CD4-positive, alpha-beta T cell treated with Interleukin-4 for 1 hour (primary cell): ENCODE results near the gene KLF7.

Experiments
- DNase-seq, 2 donors: peaks; one replicate each; pipeline ENCODE4 v3.0.0-alpha.2; 2020 to 2022

The KLF7 gene

DNA sequence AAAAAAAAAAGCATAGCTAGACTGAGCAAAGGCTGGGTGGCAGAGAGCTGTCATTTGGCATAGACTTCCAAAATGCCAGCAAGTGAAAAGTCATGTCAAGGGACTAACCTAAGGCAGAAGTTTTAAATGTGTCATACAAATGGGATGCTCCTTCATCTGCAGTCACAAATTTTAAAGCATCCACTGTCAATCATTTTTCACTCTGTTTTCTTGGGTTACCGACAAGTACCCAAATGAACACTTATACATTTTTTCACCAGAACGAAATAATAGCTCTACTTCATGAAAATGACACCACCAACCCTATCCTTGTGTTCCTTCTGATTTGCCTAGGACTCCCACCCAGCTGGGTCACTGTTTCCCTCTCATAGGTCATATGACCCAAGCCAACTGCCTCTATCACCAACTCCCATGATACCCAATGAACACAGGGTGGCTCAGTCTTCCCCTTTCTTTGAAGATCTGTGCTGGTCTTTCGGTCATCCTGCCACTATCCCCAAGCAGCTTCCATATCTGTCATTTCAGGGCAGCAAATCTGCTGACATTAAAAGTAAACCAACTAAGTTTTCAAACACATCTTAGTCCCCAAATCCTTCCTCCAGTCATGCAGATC is 21.5 kb downstream of the KLF7 start:
- no peak for DNase-seq

- DNase-seq = peak; percentile 76 to 77
These were observed 22.3 kb downstream of the KLF7 start for GRCh38 chr2:207143215-207144172.

DNA sequence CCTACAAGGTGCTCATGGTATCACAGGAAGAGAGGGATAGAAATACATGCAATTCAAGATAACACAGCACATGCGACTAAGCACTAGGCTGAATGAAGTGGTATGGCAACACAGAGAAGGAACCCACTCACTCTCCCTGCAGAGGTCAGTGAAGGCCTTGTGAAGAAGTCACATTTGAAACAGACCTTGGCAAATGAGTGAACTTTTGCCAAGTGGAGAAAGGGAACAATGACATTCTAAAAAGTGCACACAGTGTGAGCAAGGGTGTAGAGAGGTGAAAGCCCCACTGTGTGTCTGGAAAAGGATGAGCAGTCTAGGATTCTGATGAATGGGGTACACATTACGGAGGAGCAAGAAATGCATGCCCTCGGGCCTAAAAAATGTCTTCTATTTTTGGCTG is 23.3 kb downstream of the KLF7 start:
- DNase-seq = peak; percentile 47 to 59

DNA sequence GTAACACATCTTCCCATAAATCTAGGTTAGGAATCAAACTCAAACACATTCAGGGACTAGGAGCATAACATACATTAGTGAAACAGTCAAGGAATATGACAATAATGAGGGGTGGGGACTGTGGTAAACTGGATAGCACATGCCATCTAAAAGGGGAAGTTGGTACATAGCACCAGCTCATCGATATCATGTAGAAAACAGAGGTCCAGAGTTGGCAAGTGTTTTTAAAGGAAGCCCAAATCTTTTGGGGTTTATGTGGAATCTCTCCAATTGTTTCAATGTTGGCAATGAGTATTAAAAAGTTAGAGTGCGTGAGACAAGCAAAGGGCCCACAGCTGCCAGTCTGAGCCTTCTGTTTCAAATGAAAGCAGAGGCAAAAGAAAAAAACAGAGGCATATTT is 24.4 kb downstream of the KLF7 start:
- DNase-seq = no peak

- DNase-seq = no peak
These were observed 25.5 kb downstream of the KLF7 start for GRCh38 chr2:207140265-207140664.

- no peak for DNase-seq
These were observed 26.2 kb downstream of the KLF7 start for GRCh38 chr2:207139552-207139951.

DNA sequence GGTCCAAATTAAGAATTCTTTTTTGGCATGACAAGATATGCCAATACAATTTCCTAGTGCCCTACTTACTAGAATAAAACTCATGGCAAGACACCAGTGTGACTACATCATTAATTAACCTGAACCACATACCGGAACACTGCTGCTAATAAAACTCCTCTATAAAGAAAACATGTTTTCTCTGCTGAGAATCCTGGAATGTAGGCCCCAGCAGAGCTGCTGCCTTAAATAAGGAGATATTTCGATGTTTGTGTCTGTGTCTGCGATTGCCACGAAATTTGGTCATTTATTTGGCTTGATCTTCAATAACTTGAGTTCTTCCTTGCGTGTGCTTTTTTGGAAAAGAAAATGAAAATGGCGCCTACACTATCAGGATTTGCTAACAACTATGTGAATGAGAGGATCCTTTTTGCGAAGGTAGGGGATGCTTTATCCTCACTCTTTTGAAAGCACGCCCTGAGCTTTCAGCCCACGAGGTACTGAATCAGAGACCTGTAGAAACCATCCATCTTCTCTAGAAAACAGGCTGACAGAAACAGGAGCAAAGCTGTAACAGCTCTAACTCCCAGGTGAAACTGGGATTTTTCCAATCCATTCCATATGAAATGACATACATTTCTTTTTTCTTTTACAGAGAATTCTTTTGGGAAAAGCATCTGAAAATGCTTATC is 27.0 kb downstream of the KLF7 start:
- DNase-seq = no peak

- DNase-seq = no peak
These were observed 28.0 kb downstream of the KLF7 start for GRCh38 chr2:207137596-207138337.

- DNase-seq = no peak
These were observed 28.9 kb downstream of the KLF7 start for GRCh38 chr2:207136874-207137273.

GRCh38 chr2:207135801-207136457 is 29.8 kb downstream of the KLF7 start:
- DNase-seq = no peak

GRCh38 chr2:207135340-207135739 is 30.4 kb downstream of the KLF7 start:
- DNase-seq = peak; percentile 32 to 60

GRCh38 chr2:207133820-207134519 is 31.8 kb downstream of the KLF7 start:
- DNase-seq = no peak

GRCh38 chr2:207133458-207133819 is 32.3 kb downstream of the KLF7 start:
- DNase-seq = no peak

DNA sequence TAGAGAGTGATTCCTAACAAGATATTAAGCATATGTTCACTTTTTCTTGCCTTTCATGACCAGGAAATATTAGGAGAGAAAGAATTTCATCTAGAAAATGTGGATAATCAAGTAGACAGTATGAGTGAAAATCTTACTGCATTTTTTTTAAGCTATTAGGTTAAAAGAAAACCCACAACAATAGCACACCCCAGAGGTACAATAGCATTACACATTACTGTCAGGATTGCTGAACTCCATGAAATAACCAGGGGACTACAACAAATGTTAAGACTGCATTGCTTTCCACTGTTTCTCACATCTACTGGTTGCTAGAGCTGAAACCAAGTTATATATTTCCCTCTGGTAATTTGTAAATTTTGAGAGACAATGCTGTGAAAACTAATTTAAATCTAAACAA is 33.7 kb downstream of the KLF7 start:
- DNase-seq = no peak

GRCh38 chr2:207131594-207131993 is 34.2 kb downstream of the KLF7 start:
- DNase-seq = no peak

DNA sequence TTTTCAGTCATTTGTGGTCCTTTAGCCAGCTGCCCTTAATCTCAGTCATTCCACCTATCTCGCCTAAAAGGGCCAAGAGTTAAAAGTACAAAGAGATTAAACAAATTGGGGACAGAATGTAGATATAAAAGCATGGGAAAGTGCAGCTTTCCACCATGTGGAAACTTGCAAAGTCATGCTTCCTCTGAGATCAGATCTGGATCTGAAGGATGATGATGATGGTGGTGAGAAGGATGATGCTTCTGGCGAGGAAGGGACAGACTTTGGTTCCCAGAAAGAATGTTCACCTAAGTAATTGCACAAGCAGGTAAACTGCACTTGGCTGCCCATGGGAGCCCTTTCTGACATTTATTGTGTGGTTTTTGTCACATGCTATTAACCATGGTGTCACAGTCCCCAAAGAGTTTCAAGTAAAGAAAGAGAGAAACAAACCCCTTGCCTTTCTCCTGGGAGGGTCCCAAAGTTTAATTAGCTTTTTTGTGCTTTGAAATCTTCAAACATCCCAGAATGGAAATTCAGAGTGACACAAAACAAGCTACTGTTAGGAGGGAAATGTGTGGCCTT is 34.7 kb downstream of the KLF7 start:
- no peak for DNase-seq

GRCh38 chr2:207129821-207130220 is 35.9 kb downstream of the KLF7 start:
- DNase-seq = no peak

- no peak for DNase-seq
These were observed 36.9 kb downstream of the KLF7 start for GRCh38 chr2:207128867-207129266.

GRCh38 chr2:207126724-207127308 is 38.9 kb downstream of the KLF7 start:
- DNase-seq = no peak

GRCh38 chr2:207123776-207124391 is 41.9 kb downstream of the KLF7 start:
- DNase-seq = no peak

GRCh38 chr2:207123335-207123744 is 42.4 kb downstream of the KLF7 start:
- DNase-seq = no peak
